ENCODE results near the gene CHDH. TPM values are rescaled to one million over a fixed set of nuclear protein-coding genes. Genes with fewer than 3 reads are reported as not detected.

Gene CHDH
- total and polyA plus RNA-seq, 12 donors = 0.29 to 17.5 (median 2.2) TPM

GRCh38 chr3:53808496-53808895, 37.7 kb downstream of the CHDH start:
- intact Hi-C loops (cut with DNase I) = no loop called here
- H3K4me1 ChIP-seq = peaks cover 0 to 24% (median 9%) of the 10 kb centered on the region in 9 donors
- H3K4me3 ChIP-seq = no peak overlapping the region
- H3K36me3 ChIP-seq = no peaks in the 10 kb centered on the region
- no peak overlapping the region for H3K27ac ChIP-seq
- H3K9me3 ChIP-seq = no peaks in the 10 kb centered on the region
- WGBS, 2 donors = 94 to 95% methylated on average over 13 of the region's 13 CpGs
- no peak for TF ChIP-seq CTCF (IDR thresholded peaks at IDR 0.05)
- no peak for ATAC-seq
- DNase-seq = no peak
- peaks cover 0 to 6% (median 0%) of the 10 kb centered on the region in 7 donors for H3K27me3 ChIP-seq

GRCh38 chr3:53807117-53807810, 39.0 kb downstream of the CHDH start:
- TF ChIP-seq CTCF (IDR thresholded peaks at IDR 0.05) = no peak
- DNase-seq (no peak), ATAC-seq (peak in 6 of 8 donors; percentile 5 to 63 (median 56))
- H3K27me3 ChIP-seq = peaks cover 0 to 6% (median 0%) of the 10 kb centered on the region in 7 donors
- intact Hi-C loops (cut with DNase I) = no loop called here
- H3K36me3 ChIP-seq = no peaks in the 10 kb centered on the region
- H3K4me1 ChIP-seq = peaks cover 0 to 24% (median 9%) of the 10 kb centered on the region in 9 donors
- H3K9me3 ChIP-seq = no peaks in the 10 kb centered on the region
- H3K4me3 ChIP-seq = no peak overlapping the region
- WGBS, 2 donors = 56 to 70% methylated on average over 15 of the region's 15 CpGs
- H3K27ac ChIP-seq = peak overlapping the region in 4 of 10 donors; percentile 34 to 52 (median 40)

- WGBS, 2 donors = 60 to 68% methylated on average over 10 of the region's 10 CpGs
- peak overlapping the region in 5 of 10 donors; percentile 19 to 52 (median 40) for H3K27ac ChIP-seq
- peak; percentile 68 to 94 (median 85) for ATAC-seq
Measured at GRCh38 chr3:53806182-53807116, 39.8 kb downstream of the CHDH start.

More at GRCh38 chr3:53806182-53807116, 39.8 kb downstream of the CHDH start:
- peak in 3 of 9 donors; percentile 8 to 16 (median 13) for TF ChIP-seq CTCF (IDR thresholded peaks at IDR 0.05)
- Histone ChIP-seq H3K9me3 (no peaks in the 10 kb centered on the region), H3K36me3 (no peaks in the 10 kb centered on the region), H3K4me3 (no peak overlapping the region), H3K27me3 (peaks cover 0 to 6% (median 0%) of the 10 kb centered on the region in 7 donors), H3K4me1 (peaks cover 0 to 24% (median 9%) of the 10 kb centered on the region in 9 donors)
- DNase-seq = peak; percentile 29 to 30
- intact Hi-C loops (cut with DNase I) = no loop called here
